Upper lobe of left lung (tissue), 6 donors: ENCODE data around the gene TEAD4. TPM values are rescaled to one million over a fixed set of nuclear protein-coding genes. Genes with fewer than 3 reads are reported as not detected.

ENCODE experiments used
- ATAC-seq, 2 donors: fragments of 200-7000 bp; cut with Tn5 transposase; one replicate each; pipeline ENCODE4 v1.9.1; 2022; ENCODE audit warnings: mild to moderate bottlenecking in 2 of 2, moderate library complexity in 2 of 2; ENCODE audit not compliant: low FRiP score in 2 of 2
- DNase-seq, 2 donors: peaks; one replicate each; pipeline ENCODE4 v3.0.0-alpha.2; 2019 to 2020
- H3K27ac ChIP-seq, 4 donors: fragments of 200-600 bp; sonication (generic); one replicate each; pipeline ENCODE4 v1.5.1; 2016 to 2019
- H3K27me3 ChIP-seq, 4 donors: fragments of 200-600 bp; sonication (generic); one replicate each; pipeline ENCODE4 v1.5.1; 2017 to 2019
- H3K36me3 ChIP-seq, 4 donors: fragments of 200-600 bp; sonication (generic); one replicate each; pipeline ENCODE4 v1.5.1; 2016 to 2019
- H3K4me1 ChIP-seq, 4 donors: fragments of 200-600 bp; sonication (generic); one replicate each; pipeline ENCODE4 v1.5.1; 2018 to 2019
- H3K4me3 ChIP-seq, 4 donors: fragments of 200-600 bp; sonication (generic); one replicate each; pipeline ENCODE4 v1.5.1; 2017 to 2019; ENCODE audit warnings: mild to moderate bottlenecking in 2 of 4, moderate library complexity in 1 of 4
- H3K9me3 ChIP-seq, 4 donors: fragments of 200-600 bp; sonication (generic); one replicate each; pipeline ENCODE4 v1.5.1; 2018 to 2019
- EP300 ChIP-seq, 4 donors: sonication (generic); formaldehyde crosslinking; IDR thresholded peaks; one replicate each; pipeline ENCODE4 v1.5.1; 2017; ENCODE audit warnings: antibody characterized with exemption in 4 of 4, control low read depth in 2 of 4
- POLR2A ChIP-seq, 4 donors: fragments of 450-650 bp; IDR thresholded peaks; one replicate each; pipeline ENCODE4 v1.5.1; 2016 to 2017; ENCODE audit warnings: antibody characterized with exemption in 4 of 4, mild to moderate bottlenecking in 2 of 4
- POLR2AphosphoS5 ChIP-seq, 2 donors: sonication (generic); formaldehyde crosslinking; IDR thresholded peaks; one replicate each; pipeline ENCODE4 v1.5.1; 2017; ENCODE audit warnings: antibody characterized with exemption in 2 of 2
- WGBS, 2 donors: methylation state at CpG; one replicate each; pipeline ENCODE4 v1.1.5; 2017 to 2018; 5-methylcytosine and 5-hydroxymethylcytosine counted together
- total RNA-seq, 6 donors: library from RNA; depleted of rRNA in 4 of 6; stranded (reverse); fragments of >200 nt in 4 of 6; gene quantifications; one replicate each; pipeline versions ENCODE4 v1.1.0 to v1.2.1, GENCODE V29; 2016 to 2021
- TF ChIP-seq, protein P1 (sequence below), 6 experiments: fragments of 450-650 bp in 4 of 6; fragments of 200-600 bp in 2 of 6; sonication (generic) in 2 of 6; IDR thresholded peaks; one replicate each; pipeline ENCODE4 v1.5.1; 2016 to 2019; ENCODE audit warnings: antibody characterized with exemption in 6 of 6
- donor health status: DM: no; HTN: no; CAD: no; lungs with moderate emphysema.
- donor health status: DM: no; HTN: yes; CAD: no; lungs with severe emphysema.

TEAD4 gene
- total RNA-seq, 6 donors from 2014 or later = 14.5 to 52.0 (median 43.2) TPM

DNA sequence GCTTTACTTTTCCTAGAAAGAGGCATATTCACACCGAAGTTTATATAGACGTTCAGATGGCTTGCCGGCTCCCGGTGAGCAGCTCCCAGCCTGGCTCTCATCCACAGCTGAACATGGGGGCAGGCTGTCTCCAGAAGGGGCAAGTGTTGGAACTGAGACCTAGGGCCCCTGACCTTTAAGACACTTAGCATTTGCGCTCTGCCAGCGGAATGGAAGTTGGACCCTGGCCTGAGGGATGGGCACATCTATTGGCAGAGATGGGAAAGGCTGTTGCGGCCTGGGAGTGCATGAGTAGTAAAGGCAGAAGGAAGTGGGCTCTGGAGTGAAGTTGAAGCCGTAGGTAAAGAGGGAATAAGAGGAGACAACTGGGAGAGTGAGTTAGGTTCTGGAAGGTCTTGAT lies 63.8 kb downstream of the TEAD4 start:
- Histone ChIP-seq H3K36me3 (peaks cover 0 to 75% (median 15%) of the 10 kb centered on the region in 4 donors), H3K27ac (no peak overlapping the region), H3K9me3 (no peaks in the 10 kb centered on the region), H3K27me3 (no peaks in the 10 kb centered on the region), H3K4me3 (no peak overlapping the region), H3K4me1 (peaks cover 3 to 9% (median 5%) of the 10 kb centered on the region in 4 donors)
- no peak for TF ChIP-seq POLR2A (IDR thresholded peaks at IDR 0.05)
- TF ChIP-seq, protein P1, sequence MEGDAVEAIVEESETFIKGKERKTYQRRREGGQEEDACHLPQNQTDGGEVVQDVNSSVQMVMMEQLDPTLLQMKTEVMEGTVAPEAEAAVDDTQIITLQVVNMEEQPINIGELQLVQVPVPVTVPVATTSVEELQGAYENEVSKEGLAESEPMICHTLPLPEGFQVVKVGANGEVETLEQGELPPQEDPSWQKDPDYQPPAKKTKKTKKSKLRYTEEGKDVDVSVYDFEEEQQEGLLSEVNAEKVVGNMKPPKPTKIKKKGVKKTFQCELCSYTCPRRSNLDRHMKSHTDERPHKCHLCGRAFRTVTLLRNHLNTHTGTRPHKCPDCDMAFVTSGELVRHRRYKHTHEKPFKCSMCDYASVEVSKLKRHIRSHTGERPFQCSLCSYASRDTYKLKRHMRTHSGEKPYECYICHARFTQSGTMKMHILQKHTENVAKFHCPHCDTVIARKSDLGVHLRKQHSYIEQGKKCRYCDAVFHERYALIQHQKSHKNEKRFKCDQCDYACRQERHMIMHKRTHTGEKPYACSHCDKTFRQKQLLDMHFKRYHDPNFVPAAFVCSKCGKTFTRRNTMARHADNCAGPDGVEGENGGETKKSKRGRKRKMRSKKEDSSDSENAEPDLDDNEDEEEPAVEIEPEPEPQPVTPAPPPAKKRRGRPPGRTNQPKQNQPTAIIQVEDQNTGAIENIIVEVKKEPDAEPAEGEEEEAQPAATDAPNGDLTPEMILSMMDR (IDR thresholded peaks at IDR 0.05) = no peak
- TF ChIP-seq POLR2AphosphoS5 (IDR thresholded peaks at IDR 0.05) = no peak
- TF ChIP-seq EP300 (IDR thresholded peaks at IDR 0.05) = no peak
- no peak for DNase-seq
- no peak for ATAC-seq
- WGBS, 2 donors = 90 to 94% methylated on average over 8 of the region's 8 CpGs

DNA sequence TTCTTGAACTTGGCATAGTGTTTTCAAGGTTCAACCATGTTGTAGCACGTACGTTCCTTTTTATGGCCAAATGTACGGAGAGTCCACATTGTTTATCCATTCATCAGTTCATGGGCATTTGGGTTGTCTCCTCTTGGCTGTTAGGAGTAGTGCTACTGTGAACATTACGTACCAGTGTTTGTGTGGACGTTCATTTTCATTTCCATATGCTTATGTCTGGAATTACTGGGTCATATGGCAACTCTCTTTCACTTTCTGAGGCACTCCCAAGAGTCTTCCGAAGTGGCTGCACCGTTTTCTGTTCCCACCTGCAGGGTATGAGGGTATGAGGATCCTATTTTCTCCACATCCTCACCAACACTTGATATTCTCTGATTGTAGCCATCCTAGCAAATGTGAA lies 68.9 kb downstream of the TEAD4 start:
- Histone ChIP-seq H3K27me3 (no peaks in the 10 kb centered on the region), H3K36me3 (peaks cover 0 to 56% (median 6%) of the 10 kb centered on the region in 4 donors), H3K4me1 (peaks cover 0 to 3% (median 2%) of the 10 kb centered on the region in 4 donors), H3K27ac (no peak overlapping the region), H3K4me3 (no peak overlapping the region), H3K9me3 (no peaks in the 10 kb centered on the region)
- no peak for TF ChIP-seq POLR2AphosphoS5 (IDR thresholded peaks at IDR 0.05)
- TF ChIP-seq POLR2A (IDR thresholded peaks at IDR 0.05) = no peak
- TF ChIP-seq, protein P1 (IDR thresholded peaks at IDR 0.05) = no peak
- TF ChIP-seq EP300 (IDR thresholded peaks at IDR 0.05) = no peak
- DNase-seq (no peak), ATAC-seq (no peak)
- 74 to 81% methylated on average over 7 of the region's 7 CpGs for WGBS, 2 donors

DNA sequence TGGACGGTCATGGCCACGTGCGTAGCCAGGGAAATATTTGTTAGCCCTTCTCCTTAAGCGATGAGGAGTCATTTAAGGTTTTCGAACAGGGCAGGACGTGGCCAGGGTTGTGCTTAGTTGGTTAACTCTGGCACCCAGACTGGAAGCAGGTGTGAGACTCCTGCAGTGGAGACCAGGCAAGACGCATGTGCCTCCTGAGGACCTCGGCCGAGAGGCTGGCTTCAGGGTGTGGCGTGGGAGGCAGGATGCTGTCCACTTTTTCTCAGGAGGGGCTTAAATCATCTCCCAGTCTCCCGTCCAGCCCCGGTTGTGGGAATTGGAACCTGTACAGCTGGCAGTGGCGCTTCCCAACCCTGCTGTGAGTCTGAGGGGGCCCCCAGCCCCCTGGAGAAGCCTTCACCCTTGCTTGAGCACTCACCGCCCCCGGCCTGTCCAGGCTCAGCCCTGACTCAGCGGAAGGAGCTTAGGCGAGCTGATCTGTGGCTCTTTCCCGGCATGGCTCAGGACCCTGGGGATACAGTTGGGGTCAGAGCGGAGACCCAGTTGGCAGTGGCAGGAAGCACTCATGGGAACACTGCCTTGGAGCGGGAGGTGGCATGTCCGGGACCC lies 71.7 kb downstream of the TEAD4 start:
- Histone ChIP-seq H3K4me1 (peaks cover 3 to 14% (median 8%) of the 10 kb centered on the region in 4 donors), H3K36me3 (peaks cover 0 to 41% (median 6%) of the 10 kb centered on the region in 4 donors), H3K4me3 (no peak overlapping the region), H3K9me3 (no peaks in the 10 kb centered on the region), H3K27me3 (no peaks in the 10 kb centered on the region), H3K27ac (no peak overlapping the region)
- peak in 1 of 2 donors; percentile 39 for DNase-seq
- ATAC-seq = no peak
- 93 to 94% methylated on average over 7 to 21 of the region's 21 CpGs for WGBS, 2 donors
- TF ChIP-seq, protein P1 (IDR thresholded peaks at IDR 0.05) = no peak
- TF ChIP-seq POLR2A (IDR thresholded peaks at IDR 0.05) = no peak
- TF ChIP-seq EP300 (IDR thresholded peaks at IDR 0.05) = no peak
- TF ChIP-seq POLR2AphosphoS5 (IDR thresholded peaks at IDR 0.05) = no peak

DNA sequence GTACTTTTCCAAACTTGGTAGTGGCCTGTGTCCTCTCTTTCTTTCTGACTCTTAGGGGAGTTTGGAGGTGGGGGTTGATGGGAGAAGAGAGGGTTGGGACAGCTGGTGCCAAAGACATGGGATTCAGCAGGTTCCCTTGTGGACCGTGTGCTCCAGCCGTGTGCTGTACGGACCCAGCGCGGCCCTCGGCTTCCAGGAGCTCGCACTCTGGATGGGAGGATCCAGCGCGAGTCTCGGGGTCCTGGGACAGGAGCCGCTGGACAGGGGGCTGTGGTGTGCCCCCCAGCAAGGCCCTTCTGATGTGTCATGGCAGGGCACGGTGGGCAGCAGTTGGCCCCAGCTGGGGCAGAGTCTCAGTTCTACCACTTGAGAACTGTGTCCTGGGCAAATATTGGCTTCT lies 73.0 kb downstream of the TEAD4 start:
- WGBS, 2 donors = 89 to 91% methylated on average over 9 to 12 of the region's 12 CpGs
- TF ChIP-seq POLR2AphosphoS5 (IDR thresholded peaks at IDR 0.05) (no peak), EP300 (IDR thresholded peaks at IDR 0.05) (no peak), POLR2A (IDR thresholded peaks at IDR 0.05) (no peak)
- TF ChIP-seq, protein P1 (IDR thresholded peaks at IDR 0.05) = no peak
- Histone ChIP-seq H3K9me3 (no peaks in the 10 kb centered on the region), H3K27me3 (no peaks in the 10 kb centered on the region), H3K4me3 (no peak overlapping the region), H3K4me1 (peaks cover 3 to 14% (median 8%) of the 10 kb centered on the region in 4 donors), H3K27ac (peak overlapping the region in 2 of 4 donors; percentile 57 to 67), H3K36me3 (peaks cover 0 to 40% (median 6%) of the 10 kb centered on the region in 4 donors)
- DNase-seq = no peak
- no peak for ATAC-seq
